ENCODE measurements around the gene LCN6. TPM values are rescaled to one million over a fixed set of nuclear protein-coding genes. Genes with fewer than 3 reads are reported as not detected.
"Not testable (repeated sequence)": the region's sequence is repeated elsewhere in the genome, so short reads cannot be mapped to it uniquely, and the experiment has no call there.

Gene LCN6
- total and polyA plus RNA-seq, 9 of the 15 experiments (the other 6 are each of a cell fraction or from before 2014, with no cell fraction given), result 0.10 to 0.45 (median 0.37) TPM; not detected in 5

DNA sequence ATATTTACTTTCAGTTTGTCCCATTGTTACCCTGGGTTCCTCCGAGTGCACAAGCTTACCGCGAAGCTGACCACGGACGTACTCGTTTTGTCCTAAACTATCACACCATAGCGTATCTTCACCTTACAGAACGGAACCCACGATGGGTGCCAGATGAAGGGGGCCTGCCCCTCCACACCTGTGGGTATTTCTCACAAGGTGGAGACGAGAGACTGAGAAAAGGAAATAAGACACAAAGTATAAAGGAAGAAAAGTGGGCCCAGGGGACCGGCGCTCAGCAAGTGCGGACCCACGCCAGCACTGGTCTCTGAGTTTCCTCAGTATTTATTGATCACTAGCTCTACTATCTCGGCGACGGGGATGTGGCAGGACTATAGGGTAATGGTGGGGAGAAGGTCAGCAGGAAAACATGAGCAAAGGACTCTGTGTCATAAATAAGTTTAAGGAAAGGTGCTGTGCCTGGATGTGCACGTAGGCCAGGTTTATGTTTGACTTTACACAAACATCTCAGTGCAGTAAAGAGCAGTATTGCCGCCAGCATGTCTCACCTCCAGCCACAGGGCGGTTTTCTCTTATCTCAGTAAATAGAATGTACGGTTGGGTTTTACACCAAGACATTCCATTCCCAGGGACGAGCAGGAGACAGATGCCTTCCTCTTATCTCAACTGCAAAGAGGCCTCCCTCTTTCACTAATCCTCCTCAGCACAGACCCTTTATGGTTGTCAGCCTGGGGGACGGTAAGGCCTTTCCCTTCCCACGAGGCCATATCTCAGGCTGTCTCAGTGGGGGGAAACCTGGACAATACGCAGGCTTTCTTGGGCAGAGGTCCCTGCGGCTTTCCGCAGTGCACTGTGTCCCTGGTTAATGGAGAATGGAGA lies 40.6 kb upstream of the LCN6 start (continued):
- peak; percentile 28; the same call in 1 of the 2 replicates for TF ChIP-seq POLR2AphosphoS5 (IDR thresholded peaks at IDR 0.05; ENCODE audit: control insufficient read depth, insufficient read depth, low read depth, low read length)
- TF ChIP-seq ZEB2 (IDR thresholded peaks at IDR 0.05), result peak; percentile 71; the same call in 1 of the 2 replicates
- TF ChIP-seq RNF2 (IDR thresholded peaks at IDR 0.05), result peak; percentile 71; the same call in 1 of the 2 replicates
- peak; percentile 69 for TF ChIP-seq TEAD4 (IDR thresholded peaks at IDR 0.05; ENCODE audit: low read length)
- not testable (repeated sequence) for TF ChIP-seq TEAD4 (CRISPR knock-in tag; IDR thresholded peaks at IDR 0.05; ENCODE audit: borderline replicate concordance)
- 0 out of 2 replicates have a peak, but pooled peaks have one; percentile 33 for TF ChIP-seq ERF (CRISPR knock-in tag; IDR thresholded peaks at IDR 0.05)
- peak; percentile 75 for TF ChIP-seq SOX6 (IDR thresholded peaks at IDR 0.05)
- TF ChIP-seq TCF3 (CRISPR knock-in tag; IDR thresholded peaks at IDR 0.05), result peak; percentile 82
- TF ChIP-seq MEIS2 (IDR thresholded peaks at IDR 0.05; ENCODE audit: partially characterized antibody), result peak; percentile 60
- TF ChIP-seq ZFP1 (CRISPR knock-in tag; IDR thresholded peaks at IDR 0.05), result 0 out of 2 replicates have a peak, but pooled peaks have one; percentile 2
- TF ChIP-seq, protein P1, sequence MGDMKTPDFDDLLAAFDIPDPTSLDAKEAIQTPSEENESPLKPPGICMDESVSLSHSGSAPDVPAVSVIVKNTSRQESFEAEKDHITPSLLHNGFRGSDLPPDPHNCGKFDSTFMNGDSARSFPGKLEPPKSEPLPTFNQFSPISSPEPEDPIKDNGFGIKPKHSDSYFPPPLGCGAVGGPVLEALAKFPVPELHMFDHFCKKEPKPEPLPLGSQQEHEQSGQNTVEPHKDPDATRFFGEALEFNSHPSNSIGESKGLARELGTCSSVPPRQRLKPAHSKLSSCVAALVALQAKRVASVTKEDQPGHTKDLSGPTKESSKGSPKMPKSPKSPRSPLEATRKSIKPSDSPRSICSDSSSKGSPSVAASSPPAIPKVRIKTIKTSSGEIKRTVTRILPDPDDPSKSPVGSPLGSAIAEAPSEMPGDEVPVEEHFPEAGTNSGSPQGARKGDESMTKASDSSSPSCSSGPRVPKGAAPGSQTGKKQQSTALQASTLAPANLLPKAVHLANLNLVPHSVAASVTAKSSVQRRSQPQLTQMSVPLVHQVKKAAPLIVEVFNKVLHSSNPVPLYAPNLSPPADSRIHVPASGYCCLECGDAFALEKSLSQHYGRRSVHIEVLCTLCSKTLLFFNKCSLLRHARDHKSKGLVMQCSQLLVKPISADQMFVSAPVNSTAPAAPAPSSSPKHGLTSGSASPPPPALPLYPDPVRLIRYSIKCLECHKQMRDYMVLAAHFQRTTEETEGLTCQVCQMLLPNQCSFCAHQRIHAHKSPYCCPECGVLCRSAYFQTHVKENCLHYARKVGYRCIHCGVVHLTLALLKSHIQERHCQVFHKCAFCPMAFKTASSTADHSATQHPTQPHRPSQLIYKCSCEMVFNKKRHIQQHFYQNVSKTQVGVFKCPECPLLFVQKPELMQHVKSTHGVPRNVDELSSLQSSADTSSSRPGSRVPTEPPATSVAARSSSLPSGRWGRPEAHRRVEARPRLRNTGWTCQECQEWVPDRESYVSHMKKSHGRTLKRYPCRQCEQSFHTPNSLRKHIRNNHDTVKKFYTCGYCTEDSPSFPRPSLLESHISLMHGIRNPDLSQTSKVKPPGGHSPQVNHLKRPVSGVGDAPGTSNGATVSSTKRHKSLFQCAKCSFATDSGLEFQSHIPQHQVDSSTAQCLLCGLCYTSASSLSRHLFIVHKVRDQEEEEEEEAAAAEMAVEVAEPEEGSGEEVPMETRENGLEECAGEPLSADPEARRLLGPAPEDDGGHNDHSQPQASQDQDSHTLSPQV (IDR thresholded peaks at IDR 0.05), result 0 out of 2 replicates have a peak, but pooled peaks have one; percentile 7
- TF ChIP-seq NCOA1 (IDR thresholded peaks at IDR 0.05; ENCODE audit: low read depth), result 0 out of 2 replicates have a peak, but pooled peaks have one; percentile 17
- TF ChIP-seq MTA2 (IDR thresholded peaks at IDR 0.05; ENCODE audit: low read depth), result peak; percentile 45; the same call in 1 of the 2 replicates
- TF ChIP-seq ZNF384 (IDR thresholded peaks at IDR 0.05; ENCODE audit: low read depth, low read length), result peak; percentile 46; the same call in 1 of the 2 replicates
- peak; percentile 69 for TF ChIP-seq TAF7 (tag; IDR thresholded peaks at IDR 0.05)

Measured in K562 (cell line).